HEK293 (cell line): ENCODE results near the gene MSI2.

Experiments used
- CTCF ChIA-PET: fragments of 350-600 bp; formaldehyde crosslinking; extraction: SDS; loops from one replicate; lab custom pipeline; 2021; ENCODE audit warnings: antibody characterized with exemption; lab: Yijun Ruan, JAX
- POLR2A ChIA-PET: fragments of 300-600 bp; formaldehyde crosslinking; extraction: SDS; loops from one replicate; lab custom pipeline; 2020; ENCODE audit warnings: antibody characterized with exemption, inconsistent platforms; lab: Yijun Ruan, JAX
- H3K27ac ChIP-seq: fragments of 200-500 bp; sonication (Bioruptor generic); 2 replicates; pipeline ENCODE4 v1.5.1; 2014; ENCODE audit warnings: low read depth, low read length, control low read depth, inconsistent platforms; ENCODE audit errors: extremely low read depth
- H3K36me3 ChIP-seq, 2 experiments: fragments of 200-500 bp in 1 of 2; sonication (Bioruptor generic) in 1 of 2; 1 replicate in 1 of 2; 2 replicates in 1 of 2; pipeline ENCODE4 v1.5.1; 2014 to 2017; ENCODE audit warnings: inconsistent platforms in 2 of 2, low read length in 2 of 2; ENCODE audit not compliant: control insufficient read depth in 2 of 2, insufficient read depth in 1 of 2
- H3K4me1 ChIP-seq: fragments of 200-500 bp; sonication (Bioruptor generic); 2 replicates; pipeline ENCODE4 v1.5.1; 2014; ENCODE audit warnings: mild to moderate bottlenecking, low read length, inconsistent platforms; ENCODE audit not compliant: control insufficient read depth, insufficient read depth
- H3K4me3 ChIP-seq: 2 replicates; pipeline ENCODE4 v1.5.1; 2011; ENCODE audit warnings: low read depth, mild to moderate bottlenecking, control low read depth, low read length, moderate library complexity
- H3K9me3 ChIP-seq: fragments of 200-500 bp; sonication (Bioruptor generic); 2 replicates; pipeline ENCODE4 v1.5.1; 2014; ENCODE audit warnings: low read depth, low read length, inconsistent platforms; ENCODE audit not compliant: control insufficient read depth, insufficient read depth
- BCL11A ChIP-seq: fragments of 450-650 bp; formaldehyde crosslinking; IDR thresholded peaks from 2 replicates; pipeline ENCODE4 v1.5.1; 2016; ENCODE audit warnings: low read depth, missing biosample characterization, missing genetic modification characterization
- EGR2 ChIP-seq: fragments of 450-650 bp; formaldehyde crosslinking; IDR thresholded peaks from 2 replicates; pipeline ENCODE4 v1.5.1; 2016; ENCODE audit warnings: low read depth, missing biosample characterization, missing genetic modification characterization
- FEZF1 ChIP-seq: fragments of 450-650 bp; formaldehyde crosslinking; IDR thresholded peaks from 2 replicates; pipeline ENCODE4 v1.5.1; 2016; ENCODE audit warnings: missing biosample characterization, missing genetic modification characterization
- GLI2 ChIP-seq: fragments of 450-650 bp; formaldehyde crosslinking; IDR thresholded peaks from 2 replicates; pipeline ENCODE4; 2017; ENCODE audit warnings: missing biosample characterization, missing genetic modification characterization, low read depth, borderline replicate concordance
- HOXC10 ChIP-seq: sonication (generic); formaldehyde crosslinking; IDR thresholded peaks from 2 replicates; pipeline ENCODE4 v1.8.1; 2023; ENCODE audit warnings: mild to moderate bottlenecking, missing genetic modification reagents
- KLF8 ChIP-seq: fragments of 450-650 bp; formaldehyde crosslinking; IDR thresholded peaks from 2 replicates; pipeline ENCODE4 v1.5.1; 2016; ENCODE audit warnings: missing biosample characterization, missing genetic modification characterization
- PBX3 ChIP-seq: sonication (generic); formaldehyde crosslinking; IDR thresholded peaks from 2 replicates; pipeline ENCODE4 v1.8.1; 2022; ENCODE audit warnings: mild to moderate bottlenecking, moderate library complexity, missing genetic modification reagents
- PRDM4 ChIP-seq: fragments of 450-650 bp; formaldehyde crosslinking; IDR thresholded peaks from 2 replicates; pipeline ENCODE4 v1.5.1; 2017; ENCODE audit warnings: missing biosample characterization, missing genetic modification characterization
- YY1 ChIP-seq: fragments of 450-650 bp; formaldehyde crosslinking; IDR thresholded peaks from 2 replicates; pipeline ENCODE4 v1.5.1; 2018; ENCODE audit warnings: missing biosample characterization, missing genetic modification characterization
- ZBTB26 ChIP-seq: fragments of 450-650 bp; formaldehyde crosslinking; optimal IDR thresholded peaks from 2 replicates; pipeline ENCODE3; 2016; ENCODE audit warnings: missing biosample characterization, mild to moderate bottlenecking, missing genetic modification characterization
- ZBTB48 ChIP-seq: fragments of 450-650 bp; formaldehyde crosslinking; IDR thresholded peaks from 2 replicates; pipeline ENCODE4 v1.5.1; 2016; ENCODE audit warnings: missing biosample characterization, missing genetic modification characterization
- ZEB2 ChIP-seq: fragments of 450-650 bp; formaldehyde crosslinking; IDR thresholded peaks from 2 replicates; pipeline ENCODE4 v1.5.1; 2016; ENCODE audit warnings: missing biosample characterization, missing genetic modification characterization
- ZFP69B ChIP-seq: fragments of 450-650 bp; formaldehyde crosslinking; IDR thresholded peaks from 2 replicates; pipeline ENCODE4 v1.5.1; 2016; ENCODE audit warnings: missing biosample characterization, missing genetic modification characterization
- ZNF112 ChIP-seq: fragments of 450-650 bp; formaldehyde crosslinking; IDR thresholded peaks from 2 replicates; pipeline ENCODE4 v1.5.0; 2017; ENCODE audit warnings: missing biosample characterization, missing genetic modification characterization
- ZNF114 ChIP-seq: fragments of 450-650 bp; formaldehyde crosslinking; IDR thresholded peaks from 2 replicates; pipeline ENCODE4 v1.5.0; 2017; ENCODE audit warnings: missing biosample characterization, missing genetic modification characterization
- ZNF169 ChIP-seq: fragments of 450-650 bp; formaldehyde crosslinking; IDR thresholded peaks from 2 replicates; pipeline ENCODE4 v1.5.1; 2016; ENCODE audit warnings: missing biosample characterization, missing genetic modification characterization
- ZNF2 ChIP-seq: fragments of 450-650 bp; formaldehyde crosslinking; IDR thresholded peaks from 2 replicates; pipeline ENCODE4 v1.5.1; 2016; ENCODE audit warnings: missing biosample characterization, missing genetic modification characterization
- ZNF23 ChIP-seq: fragments of 450-650 bp; formaldehyde crosslinking; IDR thresholded peaks from 2 replicates; pipeline ENCODE4 v1.5.1; 2016; ENCODE audit warnings: missing biosample characterization, missing genetic modification characterization, borderline replicate concordance
- ZNF239 ChIP-seq: fragments of 450-650 bp; formaldehyde crosslinking; IDR thresholded peaks from 2 replicates; pipeline ENCODE4 v1.5.1; 2016; ENCODE audit warnings: missing biosample characterization, missing genetic modification characterization
- ZNF26 ChIP-seq: fragments of 450-650 bp; formaldehyde crosslinking; IDR thresholded peaks from 2 replicates; pipeline ENCODE4 v1.5.1; 2016; ENCODE audit warnings: missing biosample characterization, missing genetic modification characterization
- ZNF404 ChIP-seq: fragments of 450-650 bp; formaldehyde crosslinking; IDR thresholded peaks from 2 replicates; pipeline ENCODE4 v1.5.1; 2017; ENCODE audit warnings: missing biosample characterization, missing genetic modification characterization
- ZNF621 ChIP-seq: fragments of 450-650 bp; formaldehyde crosslinking; IDR thresholded peaks from 2 replicates; pipeline ENCODE4 v1.5.1; 2017; ENCODE audit warnings: missing biosample characterization, missing genetic modification characterization
- ZNF624 ChIP-seq: fragments of 450-650 bp; formaldehyde crosslinking; IDR thresholded peaks from 2 replicates; pipeline ENCODE4 v1.5.1; 2017; ENCODE audit warnings: missing biosample characterization, missing genetic modification characterization
- ZNF776 ChIP-seq: fragments of 450-650 bp; formaldehyde crosslinking; IDR thresholded peaks from 2 replicates; pipeline ENCODE4 v1.5.0; 2017; ENCODE audit warnings: missing biosample characterization, missing genetic modification characterization, borderline replicate concordance
- ZNF837 ChIP-seq: fragments of 450-650 bp; formaldehyde crosslinking; IDR thresholded peaks from 2 replicates; pipeline ENCODE4 v1.5.1; 2016; ENCODE audit warnings: missing biosample characterization, missing genetic modification characterization
- ZXDB ChIP-seq: fragments of 450-650 bp; formaldehyde crosslinking; IDR thresholded peaks from 2 replicates; pipeline ENCODE4 v1.5.1; 2016; ENCODE audit warnings: missing biosample characterization, missing genetic modification characterization
- TF ChIP-seq, protein P1 (sequence below): fragments of 450-650 bp; formaldehyde crosslinking; IDR thresholded peaks from 2 replicates; pipeline ENCODE4 v1.5.1; 2016; ENCODE audit warnings: missing biosample characterization, missing genetic modification characterization

MSI2 gene

DNA sequence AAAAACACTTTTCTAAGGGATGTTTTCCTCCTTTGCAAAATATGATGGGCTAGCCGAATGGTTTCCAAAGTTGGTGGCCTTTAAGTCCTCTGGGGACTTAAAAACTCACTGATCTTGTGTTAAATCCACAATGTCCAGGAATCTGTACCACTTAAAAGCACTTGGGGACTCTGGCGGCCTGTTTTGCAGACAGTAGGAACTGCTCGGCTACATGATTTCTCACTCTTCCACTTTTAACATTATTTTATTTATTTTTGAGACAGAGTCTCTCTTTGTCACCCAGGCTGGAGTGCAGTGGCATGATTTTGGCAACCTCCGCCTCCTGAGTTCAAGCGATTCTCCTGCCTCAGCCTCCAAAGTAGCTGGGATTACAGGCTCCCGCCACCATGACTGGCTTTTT is 9.1 kb upstream of the MSI2 start:
- TF ChIP-seq ZFP69B (tag by site-specific recombination): no peak
- no peak for TF ChIP-seq KLF8 (tag by site-specific recombination)
- TF ChIP-seq ZNF837 (tag by site-specific recombination): no peak
- no peak for TF ChIP-seq HOXC10 (CRISPR knock-in tag)
- TF ChIP-seq ZNF776 (tag by site-specific recombination): no peak
- no peak for TF ChIP-seq EGR2
- TF ChIP-seq ZNF112 (tag by site-specific recombination): no peak
- TF ChIP-seq ZBTB26 (tag by site-specific recombination): no peak
- no peak for TF ChIP-seq ZNF169 (tag by site-specific recombination)
- TF ChIP-seq ZNF2: no peak
- TF ChIP-seq, protein P1, sequence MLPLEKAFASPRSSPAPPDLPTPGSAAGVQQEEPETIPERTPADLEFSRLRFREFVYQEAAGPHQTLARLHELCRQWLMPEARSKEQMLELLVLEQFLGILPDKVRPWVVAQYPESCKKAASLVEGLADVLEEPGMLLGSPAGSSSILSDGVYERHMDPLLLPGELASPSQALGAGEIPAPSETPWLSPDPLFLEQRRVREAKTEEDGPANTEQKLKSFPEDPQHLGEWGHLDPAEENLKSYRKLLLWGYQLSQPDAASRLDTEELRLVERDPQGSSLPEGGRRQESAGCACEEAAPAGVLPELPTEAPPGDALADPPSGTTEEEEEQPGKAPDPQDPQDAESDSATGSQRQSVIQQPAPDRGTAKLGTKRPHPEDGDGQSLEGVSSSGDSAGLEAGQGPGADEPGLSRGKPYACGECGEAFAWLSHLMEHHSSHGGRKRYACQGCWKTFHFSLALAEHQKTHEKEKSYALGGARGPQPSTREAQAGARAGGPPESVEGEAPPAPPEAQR (tag by site-specific recombination): no peak
- TF ChIP-seq ZNF404 (tag by site-specific recombination): no peak
- no peak for TF ChIP-seq ZNF624 (tag by site-specific recombination)
- no peak for TF ChIP-seq PRDM4
- Histone ChIP-seq H3K4me3 (no peak overlapping the region), H3K4me1 (no peaks in the 10 kb centered on the region), H3K36me3 (no peaks in the 10 kb centered on the region), H3K9me3 (no peaks in the 10 kb centered on the region), H3K27ac (no peak overlapping the region)
- POLR2A ChIA-PET: no interaction called here
- CTCF ChIA-PET: interaction anchor here (0.6 to 1.5 kb wide), 2 partner anchors 13 to 425 kb away, joined by 3 to 4 read pairs; no protein-coding TSS in a partner anchor

DNA sequence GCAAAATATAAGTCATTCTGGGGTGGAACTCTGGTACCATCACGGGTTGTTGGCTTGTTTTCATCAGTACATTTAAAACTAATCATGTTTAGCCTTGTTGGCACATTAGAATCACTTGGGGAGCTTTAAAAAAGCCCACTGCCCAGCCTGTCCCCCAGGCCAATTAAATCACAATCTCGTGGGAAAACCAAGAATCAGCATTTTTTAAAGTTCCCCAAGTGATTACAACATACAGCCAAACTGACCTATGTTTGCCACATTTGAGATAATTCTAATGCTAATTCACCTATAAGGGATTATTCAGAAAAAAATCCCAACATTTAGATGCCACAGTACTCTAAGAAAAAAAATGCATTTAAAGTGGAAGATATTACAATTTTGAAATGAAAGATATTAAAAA is 8.4 kb upstream of the MSI2 start:
- no peak overlapping the region for H3K4me3 ChIP-seq
- ChIA-PET CTCF (interaction anchor here (0.6 to 0.8 kb wide), 2 partner anchors 12 to 500 kb away, joined by 3 read pairs; no protein-coding TSS in a partner anchor), POLR2A (no interaction called here)
- H3K9me3 ChIP-seq: no peaks in the 10 kb centered on the region
- H3K36me3 ChIP-seq: no peaks in the 10 kb centered on the region
- H3K27ac ChIP-seq: no peak overlapping the region
- H3K4me1 ChIP-seq: no peaks in the 10 kb centered on the region
- no peak for TF ChIP-seq ZNF239 (tag by site-specific recombination)
- TF ChIP-seq ZNF621: no peak
- TF ChIP-seq ZNF23: no peak
- TF ChIP-seq ZXDB (tag by site-specific recombination): no peak
- no peak for TF ChIP-seq GLI2 (tag by site-specific recombination)
- TF ChIP-seq YY1 (tag by site-specific recombination): no peak
- TF ChIP-seq FEZF1 (tag by site-specific recombination): no peak
- no peak for TF ChIP-seq ZNF26
- TF ChIP-seq ZBTB48 (tag by site-specific recombination): no peak
- no peak for TF ChIP-seq ZNF114
- TF ChIP-seq PBX3: no peak
- TF ChIP-seq BCL11A (tag by site-specific recombination): no peak
- TF ChIP-seq ZEB2 (tag by site-specific recombination): no peak
- TF ChIP-seq, all 188 proteins: peak for 0
